Raji (cell line): ENCODE measurements around the gene SRD5A2.

Experiments used
- POLR2A ChIP-seq: IDR thresholded peaks from 2 replicates; pipeline ENCODE4 v1.6.1; 2011; ENCODE audit warnings: low read depth, low read length, control low read depth; ENCODE audit not compliant: insufficient read depth

SRD5A2 gene

GRCh38 chr2:31555967-31556706 lies 24.6 kb downstream of the SRD5A2 start:
- TF ChIP-seq POLR2A: no peak

GRCh38 chr2:31553362-31553761 lies 27.4 kb downstream of the SRD5A2 start:
- TF ChIP-seq POLR2A: no peak

DNA sequence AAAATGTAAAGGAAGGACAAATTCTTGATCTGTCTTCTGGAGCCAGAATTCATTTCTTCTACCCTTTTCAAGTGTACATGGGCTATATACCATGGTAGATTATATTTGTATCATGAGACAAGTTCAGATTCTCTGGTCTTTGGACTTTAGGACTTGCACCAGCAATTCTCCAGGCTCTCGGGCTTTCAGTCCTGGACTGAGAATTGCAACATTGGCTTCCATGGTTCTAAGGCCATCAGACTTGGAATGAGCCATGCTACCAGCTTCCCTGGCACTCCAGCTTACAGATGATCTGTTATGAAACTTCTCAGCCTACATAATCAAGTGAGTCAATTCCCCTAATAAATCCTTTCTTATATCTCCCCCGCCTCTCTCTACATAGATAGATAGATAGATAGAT lies 33.3 kb downstream of the SRD5A2 start:
- TF ChIP-seq POLR2A: no peak

DNA sequence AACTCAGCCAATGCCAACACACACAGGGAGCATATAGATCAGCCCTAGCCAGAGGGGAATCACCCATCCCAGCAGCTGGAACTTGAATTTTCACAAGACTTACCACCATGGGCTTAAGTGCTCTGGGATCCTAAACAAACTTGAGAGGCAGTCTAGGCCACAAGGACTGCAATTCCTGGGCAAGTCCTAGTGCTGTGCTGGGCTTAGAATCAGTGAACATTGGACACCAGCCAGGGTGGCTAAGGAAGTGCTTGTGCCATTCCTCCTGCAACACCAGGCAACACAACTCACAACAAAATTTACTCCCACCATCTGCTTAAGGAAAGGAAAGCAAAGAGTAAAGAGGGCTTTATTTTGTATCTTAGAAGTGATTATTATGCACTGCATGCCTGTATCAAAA lies 38.9 kb downstream of the SRD5A2 start:
- no peak for TF ChIP-seq POLR2A

- TF ChIP-seq POLR2A: no peak
These were observed 41.2 kb downstream of the SRD5A2 start for GRCh38 chr2:31539505-31539904.

DNA sequence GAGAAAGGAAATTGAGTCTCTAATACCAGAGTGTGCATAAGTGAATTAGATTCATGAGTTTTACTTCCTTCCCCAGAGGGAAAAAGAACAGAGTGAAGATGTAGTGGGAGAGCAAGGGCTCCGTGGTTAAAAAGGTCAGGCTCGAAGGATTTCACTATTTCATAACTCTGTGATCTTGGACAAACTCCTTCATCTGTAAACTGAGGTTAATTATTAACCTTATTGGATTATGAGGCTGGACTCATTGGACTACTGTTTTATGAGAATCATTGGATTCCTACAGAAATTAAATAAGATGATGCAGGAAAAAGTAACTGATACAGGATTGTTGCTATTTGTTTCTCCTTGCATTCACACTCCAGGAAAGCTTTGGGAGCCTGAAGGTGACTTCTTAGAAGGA lies 45.0 kb downstream of the SRD5A2 start:
- no peak for TF ChIP-seq POLR2A

DNA sequence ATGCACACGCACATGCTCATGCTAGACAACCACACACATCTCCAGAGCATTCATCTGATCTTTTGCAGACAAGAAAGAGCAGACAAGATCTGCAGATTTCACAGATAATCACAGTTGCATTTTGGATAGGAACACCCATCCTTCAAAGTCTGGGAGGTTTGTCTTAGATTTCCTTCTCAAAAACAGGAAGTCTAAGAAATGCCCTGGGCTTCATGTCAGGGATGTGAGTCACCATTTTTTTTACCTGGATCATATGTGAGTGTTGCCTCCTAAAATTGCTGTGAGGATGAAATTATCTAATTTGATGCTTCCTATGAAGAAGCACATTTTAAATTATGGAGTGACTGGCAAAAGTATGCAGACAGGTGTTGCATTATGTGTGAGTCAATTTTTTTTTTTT lies 46.1 kb downstream of the SRD5A2 start:
- no peak for TF ChIP-seq POLR2A

DNA sequence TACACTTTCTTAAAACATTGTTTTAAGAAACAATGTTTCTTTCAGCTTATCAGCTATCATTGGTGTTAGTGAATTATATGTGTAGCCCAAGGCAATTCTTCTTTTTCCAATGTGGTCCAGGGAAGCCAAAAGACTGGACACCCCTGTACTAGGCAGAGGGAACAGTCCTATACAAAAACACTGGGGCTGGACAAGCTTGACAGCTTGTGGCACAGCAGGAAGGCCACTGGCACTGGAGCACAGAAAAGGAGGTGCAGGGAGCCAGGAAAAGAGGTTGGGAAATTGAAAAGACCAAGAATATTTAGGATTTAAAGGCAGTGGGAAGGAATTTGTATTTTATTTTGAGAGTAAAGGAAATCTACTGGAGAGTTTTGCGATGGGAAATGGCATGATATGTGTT lies 47.7 kb downstream of the SRD5A2 start:
- TF ChIP-seq POLR2A: no peak

- TF ChIP-seq POLR2A: no peak
These were observed 49.6 kb downstream of the SRD5A2 start for GRCh38 chr2:31531101-31531500.

GRCh38 chr2:31529256-31529655 lies 51.5 kb downstream of the SRD5A2 start:
- no peak for TF ChIP-seq POLR2A

- no peak for TF ChIP-seq POLR2A
These were observed 51.9 kb downstream of the SRD5A2 start for GRCh38 chr2:31528823-31529222.

GRCh38 chr2:31526946-31527732 lies 53.6 kb downstream of the SRD5A2 start:
- TF ChIP-seq POLR2A: no peak

GRCh38 chr2:31525876-31526275 lies 54.9 kb downstream of the SRD5A2 start:
- TF ChIP-seq POLR2A: no peak

DNA sequence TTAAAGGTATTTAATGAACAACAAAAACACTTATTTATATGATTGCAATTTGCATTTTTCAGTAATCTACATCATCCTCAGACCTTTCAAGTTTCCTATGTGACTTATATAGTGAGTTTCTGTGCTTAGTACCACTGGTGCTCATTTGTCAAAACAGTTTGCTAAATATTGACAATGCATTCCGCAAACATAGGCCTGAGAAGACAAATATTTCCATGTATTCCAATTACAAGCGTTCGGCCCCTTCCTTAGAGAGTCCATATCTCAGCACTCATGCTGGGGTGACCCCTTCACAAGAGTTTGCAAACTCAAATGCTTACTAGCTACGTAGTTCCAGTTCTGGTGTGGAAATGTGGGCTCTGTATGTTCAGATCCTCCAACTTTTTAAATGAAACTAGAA lies 56.1 kb downstream of the SRD5A2 start:
- no peak for TF ChIP-seq POLR2A

DNA sequence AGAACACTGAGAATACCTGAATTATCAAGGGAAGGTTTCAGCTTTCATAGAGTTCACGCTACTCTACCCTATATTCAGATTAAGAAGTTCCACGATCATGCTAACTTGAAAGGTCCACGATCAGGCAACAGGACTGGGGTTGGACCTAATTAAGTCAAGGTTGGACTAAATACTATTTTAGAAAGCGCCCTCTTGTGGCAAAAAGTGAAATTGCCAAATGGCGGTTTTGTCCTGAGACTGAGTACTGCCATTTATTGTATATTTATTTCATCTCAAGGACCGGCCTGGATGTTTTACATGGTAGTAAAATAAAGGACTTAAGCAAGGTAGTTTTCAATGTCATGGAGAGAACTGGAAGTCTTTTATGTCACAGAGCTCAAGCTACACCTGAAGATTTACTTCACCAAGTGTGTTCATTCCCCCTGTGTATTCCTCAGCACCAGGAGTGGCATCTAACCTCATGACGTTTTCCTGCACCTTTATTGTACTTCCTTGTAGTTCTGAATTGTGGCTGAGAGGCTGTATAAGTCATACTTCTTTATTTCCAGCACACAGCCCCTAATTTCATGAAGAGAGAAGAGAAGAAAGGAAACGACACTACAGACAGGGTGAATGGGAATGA lies 56.8 kb downstream of the SRD5A2 start:
- TF ChIP-seq POLR2A: no peak

DNA sequence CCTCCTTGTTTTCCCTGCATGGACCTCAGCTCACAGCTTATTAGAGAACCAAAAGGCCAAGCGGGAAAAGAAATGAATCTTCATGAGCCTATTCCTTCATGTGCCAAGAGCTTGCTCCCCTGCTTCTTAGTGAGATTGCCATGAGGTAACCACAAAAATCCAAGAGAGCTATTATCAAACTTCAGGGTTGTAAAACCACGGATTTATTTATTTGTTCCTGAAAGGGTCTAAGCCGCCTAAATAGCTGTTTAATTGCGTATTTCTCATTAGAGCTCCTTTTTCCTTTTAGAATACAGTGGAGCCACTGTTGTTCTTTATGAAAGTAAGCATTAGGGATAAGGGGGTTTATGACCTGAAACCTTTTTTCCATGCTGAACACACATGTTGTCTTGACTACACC lies 58.0 kb downstream of the SRD5A2 start:
- no peak for TF ChIP-seq POLR2A

- no peak for TF ChIP-seq POLR2A
These were observed 63.1 kb downstream of the SRD5A2 start for GRCh38 chr2:31517442-31518203.
